HG03045 (cell line): ENCODE results near the gene PPP5C.
"Not testable (repeated sequence)": the region's sequence is repeated elsewhere in the genome, so short reads cannot be mapped to it uniquely, and the experiment has no call there.

Experiments
- ATAC-seq: cut with Tn5 transposase; IDR thresholded peaks from one replicate; pipeline ENCODE4 v1.9.1; 2021; ENCODE audit warnings: mild to moderate bottlenecking, moderate library complexity; ENCODE audit not compliant: unreplicated experiment

PPP5C gene

DNA sequence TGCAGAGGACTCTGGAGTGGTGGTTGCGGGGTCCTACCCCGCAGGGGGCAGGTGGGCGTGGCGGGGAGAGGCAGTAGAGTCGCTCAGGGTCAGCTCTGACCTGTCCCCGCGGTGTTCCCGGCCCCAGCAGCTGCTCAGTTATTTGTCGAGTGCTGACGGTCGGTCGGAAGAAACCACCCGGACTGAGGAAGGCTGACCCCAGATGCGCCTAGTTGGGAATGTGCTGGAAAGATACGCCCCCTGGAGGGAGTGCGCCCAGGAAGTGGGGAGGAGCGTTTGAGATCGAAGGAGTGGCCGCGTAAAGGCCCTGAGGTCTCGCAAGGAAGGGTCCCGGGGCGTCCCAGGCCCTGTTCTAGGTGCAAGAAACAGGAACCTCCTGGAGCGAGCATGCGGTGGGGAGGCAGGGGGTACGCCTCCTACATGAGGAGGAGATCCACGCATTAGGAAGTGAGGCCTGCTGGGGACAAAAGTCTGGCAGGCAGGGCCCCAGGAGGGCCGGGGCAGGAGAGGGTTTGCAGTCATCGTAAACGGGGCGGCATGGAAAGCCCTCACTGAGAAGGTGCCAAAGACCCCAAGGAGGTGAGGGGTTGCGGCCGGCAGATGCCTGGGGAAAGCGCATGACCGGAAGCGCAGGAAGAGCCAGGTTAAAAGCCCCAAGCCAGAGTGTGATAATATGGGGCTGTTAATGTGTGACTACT, 57.3 kb downstream of the PPP5C start:
- no peak for ATAC-seq

GRCh38 chr19:46404753-46405468, 58.0 kb downstream of the PPP5C start:
- no peak for ATAC-seq

DNA sequence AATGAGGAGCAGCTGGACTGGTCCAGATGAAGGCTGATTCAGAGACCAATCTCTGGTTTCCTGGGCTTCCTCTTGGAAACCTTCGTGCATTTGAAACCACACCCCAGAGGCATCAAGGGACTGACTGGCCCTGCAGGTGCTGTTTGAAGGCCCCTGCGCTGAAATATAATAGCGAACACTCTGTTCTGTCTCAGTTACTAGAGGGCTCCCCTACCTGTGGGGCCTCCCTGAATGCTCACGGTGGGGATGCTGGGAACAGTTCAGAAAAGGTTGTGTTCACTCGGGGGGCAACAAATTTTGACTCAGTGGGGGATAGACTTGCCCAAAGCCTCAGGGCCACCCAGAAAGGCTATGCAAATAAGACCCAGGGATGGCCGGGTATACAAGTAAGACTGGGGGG, 60.1 kb downstream of the PPP5C start:
- no peak for ATAC-seq

- ATAC-seq: no peak
These were observed 61.2 kb downstream of the PPP5C start for GRCh38 chr19:46407856-46408663.

DNA sequence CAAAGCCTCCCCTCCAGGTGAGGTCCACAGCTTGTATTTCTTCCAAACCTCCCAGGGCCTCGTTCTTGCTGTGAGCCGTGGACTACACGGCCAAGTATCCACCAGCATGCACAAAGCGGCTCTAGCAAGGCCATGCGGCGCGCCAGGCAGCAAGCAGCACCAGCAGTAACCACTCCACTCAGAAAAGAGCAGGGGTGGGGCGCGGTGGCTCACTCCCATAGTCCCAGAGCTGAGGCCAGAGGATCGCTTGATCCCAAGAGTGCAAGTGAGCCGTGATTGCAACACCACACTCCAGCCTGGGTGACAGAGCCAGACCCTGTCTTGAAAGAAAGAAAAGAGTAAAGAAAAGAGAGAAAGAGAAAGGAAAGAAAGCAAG, 61.8 kb downstream of the PPP5C start:
- no peak for ATAC-seq

GRCh38 chr19:46409191-46409590, 62.3 kb downstream of the PPP5C start:
- ATAC-seq: no peak

DNA sequence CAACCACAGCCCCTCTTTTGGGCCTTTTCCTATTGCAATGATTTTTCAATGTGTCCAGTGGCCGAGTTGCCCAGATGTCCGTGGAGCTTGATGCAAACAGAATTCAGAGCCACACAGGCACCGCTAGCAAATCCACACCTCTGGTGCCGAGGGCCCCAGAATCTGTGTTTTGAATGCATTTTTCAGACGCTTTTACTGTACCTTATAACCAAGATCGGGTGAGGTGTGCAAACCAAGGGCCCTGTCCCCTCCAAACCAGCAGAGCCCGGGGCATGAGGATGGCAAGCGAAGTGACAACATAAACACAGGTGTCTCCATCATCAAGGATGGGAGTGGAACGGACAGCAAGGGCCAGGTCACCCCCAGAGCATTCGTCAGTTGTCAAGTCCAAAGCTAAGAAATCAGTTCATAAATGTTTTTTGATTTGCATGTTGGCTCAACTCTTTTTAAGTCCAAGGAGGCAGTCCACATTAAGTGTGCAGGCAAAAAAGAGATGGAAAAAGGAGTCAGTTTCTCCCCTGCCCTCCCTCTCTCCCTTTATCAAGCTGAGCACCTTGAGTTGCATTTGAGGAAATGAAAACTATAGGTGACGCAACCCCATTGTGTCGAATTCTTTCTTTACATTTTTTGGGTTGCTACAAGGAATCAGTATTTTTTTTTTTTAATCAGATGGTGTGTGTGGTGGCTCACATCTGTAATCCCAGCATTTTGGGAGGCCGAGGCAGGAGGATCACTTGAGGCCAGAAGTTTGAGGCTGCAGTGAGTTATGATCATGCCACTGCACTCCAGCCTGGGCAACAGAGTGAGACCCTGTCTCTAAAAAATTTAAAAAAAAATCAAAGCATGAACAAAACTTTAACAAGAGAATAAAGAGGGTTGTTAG, 63.6 kb downstream of the PPP5C start:
- ATAC-seq: no peak

DNA sequence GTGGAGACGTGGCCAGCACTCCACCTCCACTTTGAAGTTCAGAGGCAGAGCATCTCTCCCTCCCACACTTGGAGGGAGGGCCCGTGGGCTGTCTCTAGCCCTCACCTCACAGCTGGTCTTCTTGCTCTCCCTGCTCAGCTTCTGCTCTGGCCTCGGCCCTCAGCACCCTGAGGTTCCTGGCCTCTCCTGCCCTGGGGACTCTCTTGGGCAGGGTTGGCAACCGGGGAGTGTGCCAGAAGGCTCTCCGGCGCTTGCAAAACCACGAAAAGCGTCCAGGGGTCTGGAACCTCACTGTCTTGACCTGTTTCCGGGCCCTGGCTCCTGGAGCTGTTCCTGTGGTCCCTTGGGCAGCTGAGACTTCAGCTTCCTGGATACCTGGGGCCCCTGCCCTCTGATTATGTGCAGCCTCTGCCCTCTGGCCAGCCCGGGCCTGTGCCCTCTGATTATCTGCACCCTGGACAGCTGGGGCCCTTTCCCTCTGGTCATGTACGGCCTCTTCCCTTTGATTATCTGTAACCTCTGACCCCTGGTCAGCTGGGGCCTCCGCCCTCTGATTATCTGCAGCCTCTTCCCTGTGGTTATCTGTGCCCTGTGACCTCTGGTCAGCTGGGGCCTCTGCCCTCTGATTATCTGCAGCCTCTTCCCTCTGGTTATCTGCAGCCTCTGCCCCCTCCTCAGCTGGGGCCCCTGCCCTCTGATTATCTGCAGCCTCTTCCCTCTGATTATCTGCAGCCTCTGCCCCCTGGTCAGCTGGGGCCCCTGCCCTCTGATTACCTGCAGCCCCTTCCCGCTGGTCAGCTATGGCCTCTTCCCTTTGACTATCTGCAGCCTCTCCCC, 64.4 kb downstream of the PPP5C start:
- ATAC-seq: no peak

DNA sequence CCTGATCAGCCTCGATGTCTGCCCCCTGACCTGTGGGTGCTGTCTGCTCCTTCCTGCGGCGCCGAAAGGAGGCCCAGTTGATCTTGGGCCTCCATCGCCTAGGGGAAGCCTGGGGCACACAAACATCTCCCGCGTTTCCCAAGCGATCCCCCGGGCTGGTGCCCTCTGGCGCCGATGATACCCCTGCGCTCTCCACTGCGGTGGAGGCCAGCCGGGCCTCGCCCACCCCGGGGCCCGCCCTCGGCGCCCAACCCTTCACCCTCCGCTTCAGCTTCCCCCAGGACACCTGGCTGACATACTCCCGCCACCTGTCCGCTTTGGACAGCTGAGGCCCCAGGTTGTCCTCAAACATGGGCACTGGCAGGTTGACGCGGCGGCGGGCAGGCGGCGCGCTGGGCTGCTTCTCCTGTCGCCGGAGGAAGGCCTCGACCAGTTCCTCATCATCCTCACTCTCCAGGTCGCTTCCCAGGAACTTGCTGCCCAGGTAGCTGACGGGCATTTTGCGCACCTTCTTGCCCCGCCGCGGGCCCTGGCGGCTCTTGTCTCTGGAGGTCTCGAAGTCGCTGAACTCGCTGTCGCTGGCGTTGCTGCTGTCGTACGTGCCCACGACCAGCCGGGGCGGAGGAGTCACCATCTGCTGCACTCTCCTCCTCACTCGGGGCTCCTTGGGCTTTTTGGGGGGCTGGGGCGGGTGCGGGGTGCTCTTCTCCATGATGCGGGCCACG, 65.2 kb downstream of the PPP5C start:
- ATAC-seq: no peak

DNA sequence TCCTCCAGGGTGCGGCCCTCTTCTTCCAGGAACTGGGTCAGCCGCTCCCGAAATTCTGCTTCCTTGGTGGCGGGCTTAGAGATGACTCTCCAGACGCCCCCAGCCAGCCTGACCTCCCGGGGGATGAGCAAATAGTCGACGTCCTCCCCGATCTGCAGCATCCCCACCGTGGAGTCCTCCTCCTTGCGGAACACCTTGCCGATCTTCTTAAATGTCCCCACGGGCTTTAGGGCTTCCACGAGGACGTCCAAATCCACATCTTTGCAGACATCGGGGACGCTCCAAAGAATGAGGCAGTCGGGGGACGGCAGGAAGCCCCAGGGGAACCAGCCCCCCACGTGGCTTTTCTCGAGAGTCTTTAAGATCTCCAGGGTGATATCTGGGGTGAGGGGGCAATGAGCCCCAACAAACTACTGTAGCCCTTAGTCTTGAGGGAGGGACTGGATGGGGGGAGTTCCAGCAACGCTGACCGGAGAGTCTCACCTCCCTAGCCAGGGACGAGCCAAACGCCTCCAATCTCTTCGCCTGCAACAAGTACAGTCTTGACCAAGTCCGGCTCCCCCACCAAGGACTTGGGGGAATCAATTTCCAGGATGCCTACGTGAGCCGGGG, 65.9 kb downstream of the PPP5C start:
- ATAC-seq: no peak

- ATAC-seq: no peak
These were observed 66.6 kb downstream of the PPP5C start, which contains the start of gene CCDC8 for GRCh38 chr19:46413262-46414031. TSS of gene CCDC8 (minus strand) at chr19:46413564. CDS start at chr19:46412810, 754 bp downstream.

- ATAC-seq: not testable (repeated sequence)
These were observed 68.0 kb downstream of the PPP5C start for GRCh38 chr19:46414899-46415298.

- ATAC-seq: not testable (repeated sequence)
These were observed 69.2 kb downstream of the PPP5C start for GRCh38 chr19:46415804-46416709.

DNA sequence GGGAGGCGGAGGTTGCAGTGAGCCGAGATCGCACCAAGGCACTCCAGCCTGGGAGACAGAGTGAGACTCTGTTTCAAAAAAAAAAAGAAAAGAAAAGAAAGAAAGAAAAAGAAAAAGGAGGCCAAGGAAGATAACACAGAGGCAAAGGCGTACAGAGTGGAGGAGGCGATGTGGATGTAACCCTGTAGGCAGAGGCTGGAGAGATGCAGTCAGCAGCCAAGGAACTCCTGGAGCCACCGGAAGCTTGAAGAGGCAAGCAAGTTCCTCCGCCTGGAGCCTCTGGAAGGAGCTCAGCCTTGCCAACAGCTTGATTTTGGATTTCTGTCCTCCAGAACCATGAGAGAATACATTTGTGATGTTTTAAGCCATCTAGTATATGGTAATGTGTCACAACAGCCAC, 73.2 kb downstream of the PPP5C start:
- ATAC-seq: no peak

DNA sequence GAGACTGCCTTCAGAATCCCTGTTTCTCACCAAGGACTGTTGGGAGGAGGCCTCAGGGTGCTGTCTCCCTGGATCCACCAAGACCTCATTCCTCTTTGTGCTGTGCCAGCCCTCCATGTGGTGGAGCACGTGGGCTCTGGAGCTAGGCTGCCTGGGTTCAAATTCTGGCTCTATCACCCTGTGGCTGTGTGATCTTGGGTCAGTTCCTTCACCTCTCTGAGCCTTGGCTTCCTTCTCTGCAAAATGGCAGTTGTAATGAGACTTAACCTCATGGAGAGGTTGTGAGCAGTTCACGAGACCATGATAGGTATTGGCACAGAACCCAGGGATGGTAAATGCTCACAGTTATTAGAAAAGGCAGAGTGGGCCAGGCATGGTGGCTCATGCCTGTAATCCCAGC, 75.5 kb downstream of the PPP5C start:
- no peak for ATAC-seq

DNA sequence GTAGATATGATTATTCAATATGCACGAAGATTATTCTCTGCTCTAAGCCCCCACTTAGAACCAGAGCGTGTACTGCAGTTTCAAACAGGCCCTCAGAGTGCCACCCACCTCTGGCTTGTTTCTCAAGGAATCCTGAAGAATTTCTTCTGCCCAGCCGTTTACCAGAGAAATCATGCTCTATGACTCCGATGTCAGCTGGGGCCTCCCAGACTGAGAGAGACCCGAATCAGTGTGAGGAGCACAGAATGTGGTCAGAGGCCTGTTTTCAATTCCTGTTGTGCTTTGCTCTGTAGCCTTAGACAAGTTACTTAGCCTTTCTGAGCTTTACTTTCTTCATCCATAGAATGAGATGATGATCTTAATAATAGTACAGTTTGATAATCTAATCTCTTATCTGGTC, 76.3 kb downstream of the PPP5C start:
- ATAC-seq: no peak

DNA sequence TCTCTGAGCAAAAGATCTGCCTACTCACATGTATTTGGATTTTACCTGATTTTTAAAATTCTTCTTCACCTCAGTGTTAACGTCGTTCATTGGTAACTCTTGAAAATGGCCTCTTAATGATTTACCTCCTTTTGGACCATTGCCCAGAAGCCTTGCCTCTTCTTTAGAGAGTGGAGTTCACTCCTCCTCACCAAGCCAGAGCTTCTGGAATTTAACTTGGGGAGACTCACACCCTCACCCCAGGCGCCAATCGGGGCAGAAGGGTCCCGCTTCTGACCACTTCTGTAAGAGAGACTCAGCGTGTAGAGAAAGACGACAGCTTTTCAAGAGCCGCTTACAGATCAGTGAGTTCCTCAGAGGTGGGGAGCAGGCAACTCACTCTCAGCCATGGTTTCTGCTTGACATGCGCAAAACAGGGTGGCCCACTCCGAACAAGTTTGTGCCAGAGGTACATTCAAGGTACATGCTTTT, 79.2 kb downstream of the PPP5C start:
- ATAC-seq: no peak
